ENCODE results near the gene LIMA1.
"Not testable (repeated sequence)": the region's sequence is repeated elsewhere in the genome, so short reads cannot be mapped to it uniquely, and the experiment has no call there.

The LIMA1 gene

GRCh38 chr12:50219001-50219400 lies 64.3 kb downstream of the LIMA1 start:
- not testable (repeated sequence) for DNase-seq (ENCODE audit: low read depth in 3 of 3)

GRCh38 chr12:50218386-50218785 lies 64.9 kb downstream of the LIMA1 start:
- no peak for DNase-seq (ENCODE audit: low read depth in 3 of 3)

DNA sequence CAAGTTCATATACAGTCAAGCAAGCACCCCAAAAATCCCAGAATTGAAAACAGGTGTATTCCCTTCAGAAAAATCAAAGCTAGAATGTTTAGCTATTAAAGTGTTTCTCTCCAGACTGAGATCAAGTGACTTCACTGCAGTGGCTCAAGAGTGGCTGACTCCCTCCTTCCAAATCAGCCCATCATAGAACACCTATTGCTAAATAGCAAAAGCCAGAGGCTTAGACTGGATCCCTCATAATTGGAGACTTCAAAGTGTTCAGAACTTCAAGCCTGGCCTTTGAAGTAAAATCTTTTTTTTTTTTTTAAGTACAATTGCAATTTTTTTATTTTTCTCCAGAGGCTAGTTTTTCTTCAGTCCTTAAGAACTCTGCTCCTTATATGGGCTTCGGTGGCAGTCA lies 66.1 kb downstream of the LIMA1 start:
- no peak for DNase-seq (ENCODE audit: low read depth in 3 of 3)

- DNase-seq (ENCODE audit: low read depth in 3 of 3) = no peak
Observed at GRCh38 chr12:50215033-50215432, 68.3 kb downstream of the LIMA1 start.

DNA sequence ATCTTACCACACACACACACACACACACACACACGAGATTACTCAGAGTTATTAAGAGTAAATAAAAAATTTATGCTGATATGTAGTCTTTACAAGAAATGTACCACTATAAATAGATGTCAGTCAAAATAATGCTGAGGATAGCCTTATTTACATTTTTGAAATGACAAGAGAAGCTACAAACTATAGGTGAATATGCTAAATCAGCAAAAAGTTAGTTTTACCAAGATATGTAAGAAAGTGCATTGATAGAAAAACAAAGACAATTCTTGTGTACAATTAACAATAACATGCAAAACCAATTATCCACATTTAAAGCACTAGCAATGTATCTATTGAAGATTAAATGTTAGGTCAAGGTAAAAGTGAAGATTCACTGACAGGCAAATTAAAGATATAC lies 69.3 kb downstream of the LIMA1 start:
- no peak for DNase-seq (ENCODE audit: low read depth in 3 of 3)

DNA sequence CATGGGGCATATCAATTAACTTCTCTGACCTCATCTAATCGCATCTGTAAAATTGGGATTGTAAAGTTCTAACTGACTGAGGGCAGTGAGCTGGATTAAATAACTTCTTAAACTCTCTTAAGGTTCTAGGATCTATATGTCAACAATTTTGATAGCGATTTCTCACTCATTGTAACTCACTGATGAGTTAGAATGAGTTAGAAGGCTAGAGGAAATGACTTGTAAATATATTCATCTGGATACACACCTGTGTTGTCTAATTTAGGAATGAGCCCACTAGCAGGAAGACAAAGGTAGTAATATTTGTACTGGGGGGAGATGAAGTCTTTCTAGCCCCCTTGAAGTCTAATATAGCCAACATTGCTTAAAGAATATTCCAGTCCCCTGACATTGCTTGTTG lies 69.9 kb downstream of the LIMA1 start:
- no peak for DNase-seq (ENCODE audit: low read depth in 3 of 3)

GRCh38 chr12:50212071-50212467 lies 71.3 kb downstream of the LIMA1 start:
- DNase-seq (ENCODE audit: low read depth in 3 of 3) = no peak

DNA sequence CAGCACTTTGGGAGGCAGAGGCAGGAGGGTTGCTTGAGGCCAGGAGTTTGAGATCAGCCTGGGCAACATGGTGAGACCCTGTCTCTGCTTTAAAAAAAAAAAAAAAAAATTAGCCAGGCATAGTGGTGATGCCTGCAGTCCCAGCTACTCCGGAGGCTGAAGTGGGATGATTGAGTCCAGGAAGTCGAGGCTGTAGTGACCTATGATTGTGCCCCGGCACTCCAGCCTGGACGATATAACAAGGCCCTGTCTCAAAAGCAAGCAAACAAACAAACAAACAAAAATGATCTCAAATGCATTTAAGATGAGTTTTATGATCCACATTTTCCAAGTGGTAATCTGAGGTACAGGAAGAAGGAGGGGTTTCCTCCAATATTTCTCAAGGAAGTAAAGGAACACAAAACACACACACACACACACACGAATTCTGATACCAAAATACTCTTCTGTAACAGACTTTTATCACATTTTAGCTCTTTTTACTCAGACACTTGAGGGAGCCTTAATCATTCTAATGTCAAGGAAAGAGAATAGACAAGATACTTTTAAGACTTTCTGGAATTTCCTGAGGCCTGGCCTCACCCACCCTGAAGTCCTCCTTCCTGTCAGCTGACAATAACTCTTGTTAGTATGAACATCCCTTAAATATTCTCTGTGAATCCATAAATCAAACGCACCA lies 71.8 kb downstream of the LIMA1 start:
- DNase-seq (ENCODE audit: low read depth in 3 of 3) = no peak

DNA sequence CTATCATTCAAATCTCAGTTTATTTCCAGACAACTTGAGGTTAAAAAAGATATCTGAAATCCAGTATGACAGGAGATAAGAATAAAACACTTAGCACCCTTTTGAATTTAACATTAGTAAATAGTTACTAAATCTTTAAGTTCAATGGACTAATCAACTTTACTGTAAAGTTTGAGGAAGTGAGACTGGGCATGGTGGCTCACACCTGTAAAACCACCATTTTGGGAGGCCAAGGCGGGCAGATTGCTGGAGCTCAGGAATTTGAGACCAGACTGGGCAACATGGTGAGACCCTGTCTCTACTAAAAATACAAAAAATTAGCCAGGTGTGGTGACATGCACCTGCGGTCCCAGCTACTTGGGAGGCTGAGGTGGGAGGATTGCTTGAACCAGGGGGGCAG lies 75.9 kb downstream of the LIMA1 start:
- no peak for DNase-seq (ENCODE audit: low read depth in 3 of 3)

DNA sequence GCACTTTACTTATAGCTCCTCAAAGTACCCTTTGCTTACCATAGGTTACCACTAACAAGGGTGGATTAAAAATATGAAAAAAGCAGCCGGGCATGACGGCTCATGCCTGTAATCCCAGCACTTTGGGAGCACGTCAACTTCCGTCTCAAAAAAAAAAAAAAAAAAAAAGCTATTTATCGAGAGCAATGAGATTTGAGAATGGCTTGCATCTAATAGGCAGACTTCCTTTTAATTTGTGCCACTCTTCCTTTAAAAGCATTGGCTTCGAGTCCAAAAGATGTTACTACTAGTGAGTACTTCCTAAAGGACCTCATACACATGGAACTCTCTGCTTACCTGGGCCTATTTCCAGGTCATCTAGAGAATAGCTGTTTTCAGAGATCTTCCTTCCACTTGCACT lies 77.7 kb downstream of the LIMA1 start:
- no peak for DNase-seq (ENCODE audit: low read depth in 3 of 3)

DNA sequence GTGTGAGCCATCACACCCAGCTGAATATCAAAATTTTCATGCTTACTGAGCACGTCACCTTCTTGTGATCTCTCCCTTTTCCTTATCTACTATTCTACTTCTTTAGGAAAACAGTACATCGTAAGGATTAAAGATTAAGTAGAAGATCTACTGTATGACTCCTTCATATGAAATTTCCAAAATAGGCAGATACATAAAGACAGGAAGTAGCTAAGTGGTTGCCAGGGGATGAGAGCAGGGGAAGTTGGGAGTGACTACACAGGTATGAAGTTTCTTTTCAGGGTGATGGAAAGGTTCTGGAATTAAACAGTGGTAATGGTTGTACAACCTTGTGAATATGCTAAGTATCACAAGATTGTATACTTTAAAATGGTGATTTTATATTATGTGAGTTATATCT lies 79.6 kb downstream of the LIMA1 start:
- no peak for DNase-seq (ENCODE audit: low read depth in 3 of 3)

DNA sequence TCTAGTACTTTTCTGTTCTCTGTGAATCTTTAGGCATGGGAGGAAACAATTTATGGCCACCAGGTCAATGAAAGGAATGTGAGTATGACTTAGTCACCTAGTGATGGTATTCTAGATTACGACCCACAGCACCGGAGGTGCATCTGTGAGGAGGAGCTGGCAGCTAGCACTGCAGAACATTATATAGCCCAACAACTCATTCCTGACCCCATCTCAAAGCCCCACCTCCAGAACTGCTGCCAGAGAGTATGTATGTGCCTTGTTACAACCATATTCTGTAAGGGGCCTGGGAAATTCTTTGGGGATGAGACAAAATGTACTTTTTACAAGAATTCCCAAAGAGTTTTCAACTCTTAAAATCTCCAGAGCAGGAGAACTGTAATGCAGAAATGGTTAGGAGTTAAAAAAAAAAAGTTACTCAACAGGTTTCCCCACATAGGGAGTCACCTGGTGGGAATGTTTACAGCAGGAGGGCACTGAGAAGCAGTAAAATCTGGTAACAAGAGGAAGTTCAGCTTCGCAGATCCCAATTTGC lies 81.3 kb downstream of the LIMA1 start:
- DNase-seq (ENCODE audit: low read depth in 3 of 3) = no peak

DNA sequence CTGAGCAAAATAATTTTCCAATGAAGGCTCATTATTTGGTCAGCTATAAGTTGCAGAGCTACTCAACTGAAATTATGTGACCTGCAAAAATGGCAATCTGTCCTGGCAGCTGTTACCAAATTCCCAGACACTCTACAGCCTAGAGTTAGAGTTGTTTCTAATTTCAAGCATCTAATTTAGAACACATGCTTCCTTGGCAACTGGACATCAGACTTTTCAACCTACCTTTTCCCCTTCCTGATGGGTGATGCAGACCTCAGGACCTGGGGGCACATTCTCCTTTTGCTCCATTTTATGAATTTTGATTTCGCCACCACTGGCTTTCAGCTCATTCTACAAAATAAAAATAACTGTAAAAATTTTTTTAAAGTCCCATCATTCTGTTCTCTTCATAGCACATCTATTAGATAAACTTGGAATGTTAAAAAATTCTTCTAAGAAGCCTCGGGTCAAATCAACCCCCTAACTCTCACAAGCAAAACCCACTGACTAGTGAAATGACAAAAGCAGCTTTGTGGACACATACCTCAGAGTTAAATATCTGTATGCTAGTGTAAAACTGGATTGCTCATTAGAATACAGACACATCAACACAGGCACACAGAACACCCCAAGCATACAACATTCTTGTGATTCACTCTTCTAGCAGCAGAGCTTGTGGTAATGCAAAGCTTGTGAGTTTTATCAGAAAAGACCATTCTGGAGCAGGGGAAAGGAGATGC lies 82.6 kb downstream of the LIMA1 start:
- no peak for DNase-seq (ENCODE audit: low read depth in 3 of 3)

DNA sequence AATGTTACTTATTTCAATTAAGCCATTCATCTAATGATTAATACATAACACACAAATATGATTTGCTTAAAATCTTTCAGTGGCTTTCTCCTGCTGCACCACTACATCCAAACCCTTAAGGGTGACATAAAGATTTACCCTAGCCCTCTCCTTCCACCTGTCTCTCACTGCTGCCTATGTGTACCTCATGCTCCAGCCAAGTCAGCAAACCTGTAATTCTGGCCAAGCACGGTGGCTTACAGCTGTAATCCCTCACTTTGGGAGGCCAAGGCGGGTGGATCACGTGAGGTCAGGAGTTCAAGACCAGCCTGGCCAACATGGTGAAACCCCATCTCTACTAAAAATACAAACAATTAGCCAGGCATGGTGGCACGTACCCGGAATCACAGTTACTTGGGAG lies 84.5 kb downstream of the LIMA1 start:
- no peak for DNase-seq (ENCODE audit: low read depth in 3 of 3)

DNA sequence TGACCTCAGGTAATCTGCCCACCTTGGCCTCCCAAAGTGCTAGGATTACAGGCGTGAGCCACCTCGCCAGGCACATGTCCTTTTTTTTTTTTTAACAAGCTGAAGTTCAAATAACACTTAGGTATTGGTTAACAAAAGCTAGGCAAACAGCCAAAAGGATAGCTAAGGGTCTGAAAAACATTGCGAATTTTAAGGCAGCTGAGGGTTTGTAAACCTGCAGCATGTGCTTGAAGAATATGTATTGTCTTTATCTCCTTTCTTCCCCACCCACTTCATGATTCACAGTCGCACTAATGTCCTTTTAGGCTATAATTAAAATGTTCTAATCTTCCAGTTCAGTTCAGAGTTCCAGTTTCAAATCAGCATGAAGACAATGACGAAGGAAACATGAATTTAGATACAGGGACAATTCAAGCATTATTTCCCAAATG lies 86.0 kb downstream of the LIMA1 start:
- DNase-seq (ENCODE audit: low read depth in 3 of 3) = no peak

GRCh38 chr12:50196537-50196936 lies 86.8 kb downstream of the LIMA1 start:
- no peak for DNase-seq (ENCODE audit: low read depth in 3 of 3)

DNA sequence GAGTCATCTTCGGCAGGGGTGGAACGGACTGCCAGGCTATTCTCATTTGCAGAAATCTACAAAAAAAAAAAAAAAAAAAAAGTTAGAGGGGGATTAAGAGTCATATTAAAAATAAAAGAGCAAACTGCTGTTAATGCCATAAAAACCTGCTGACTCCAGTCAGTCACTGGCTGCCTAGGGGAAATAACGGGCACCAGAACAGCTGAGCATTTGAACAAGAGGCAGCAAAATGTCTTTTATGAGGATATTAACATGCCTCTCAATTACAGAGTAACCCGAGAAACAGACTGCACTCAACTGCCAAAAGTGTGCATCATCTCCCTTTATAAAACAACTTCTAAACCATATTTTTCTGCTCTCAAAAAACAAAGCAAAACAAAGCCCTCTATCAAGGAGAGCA lies 87.5 kb downstream of the LIMA1 start:
- no peak for DNase-seq (ENCODE audit: low read depth in 3 of 3)

DNA sequence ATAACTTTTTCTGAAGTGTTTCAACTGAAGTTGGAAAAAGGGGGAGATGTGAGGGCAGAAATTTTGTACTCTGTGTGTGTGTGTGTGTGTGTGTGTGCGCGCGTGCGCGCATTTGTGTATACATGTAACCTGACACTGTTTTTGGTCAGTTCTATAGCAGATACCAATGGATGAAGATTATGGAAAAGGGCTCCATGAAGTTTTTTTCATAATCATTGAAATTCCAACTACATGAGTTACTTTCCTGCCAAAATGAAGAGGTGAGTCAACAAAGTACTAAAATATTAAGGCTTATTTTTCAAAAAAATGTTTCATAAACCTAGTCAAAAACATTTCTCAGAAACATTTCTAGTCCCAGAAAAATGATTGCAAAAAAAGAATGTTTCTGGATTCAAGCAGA lies 90.4 kb downstream of the LIMA1 start:
- no peak for DNase-seq (ENCODE audit: low read depth in 3 of 3)

DNA sequence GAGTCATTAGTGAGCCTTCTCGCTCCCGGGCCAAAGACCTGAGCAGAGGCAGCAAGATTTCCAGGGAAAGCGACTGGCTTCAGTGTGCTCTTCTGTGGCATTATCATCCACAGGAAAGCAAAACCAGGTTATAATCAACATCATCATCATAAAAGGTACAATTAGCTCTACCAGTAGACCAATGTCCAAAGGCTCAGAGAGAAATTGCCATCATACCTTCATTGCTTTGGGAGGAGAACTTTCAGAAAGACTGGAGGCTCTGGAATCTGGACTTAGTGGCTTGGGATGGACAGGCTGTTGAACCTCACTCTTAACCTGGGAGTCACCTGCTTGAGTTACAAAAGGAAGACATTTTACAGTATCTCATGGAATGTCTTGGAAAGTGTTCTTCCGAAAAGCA lies 91.1 kb downstream of the LIMA1 start:
- no peak for DNase-seq (ENCODE audit: low read depth in 3 of 3)

GRCh38 chr12:50190859-50191258 lies 92.5 kb downstream of the LIMA1 start:
- DNase-seq (ENCODE audit: low read depth in 3 of 3) = no peak

GRCh38 chr12:50188875-50189575 lies 94.3 kb downstream of the LIMA1 start:
- peak in 2 of 3 experiments; percentile 5 to 14 for DNase-seq (ENCODE audit: low read depth in 3 of 3)

DNA sequence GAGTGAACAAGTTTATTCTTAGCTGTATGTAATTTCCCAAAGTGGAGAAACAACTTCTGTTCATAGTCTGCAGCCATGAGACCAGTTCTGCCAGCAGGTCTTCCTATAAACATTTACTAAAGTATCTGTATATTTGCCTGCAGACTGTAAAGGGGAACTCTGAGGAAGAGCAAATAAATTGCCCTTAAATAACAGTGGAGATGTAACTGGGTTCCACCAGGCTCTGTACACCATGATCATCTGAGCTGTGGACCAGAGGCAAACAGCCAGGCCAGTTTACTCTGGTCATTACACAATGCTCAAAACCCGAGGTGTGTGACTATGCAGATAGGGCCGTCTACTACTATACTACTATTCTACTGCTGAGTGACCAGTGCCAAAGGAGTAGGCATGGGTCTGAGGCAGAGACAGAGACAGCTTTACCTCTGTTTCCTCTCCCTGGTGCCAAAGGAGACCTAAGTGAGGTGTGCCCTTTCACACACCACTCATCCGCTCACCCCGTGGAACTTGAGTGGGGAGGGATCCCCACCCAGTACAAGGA lies 95.0 kb downstream of the LIMA1 start:
- no peak for DNase-seq (ENCODE audit: low read depth in 3 of 3)

Data from stimulated activated CD4-positive, alpha-beta T cell treated with anti-CD3 and anti-CD28 coated beads, TNF-alpha, amount 100 ng/mL, for 24 hours (primary cell).